Trophoblast cell (in vitro differentiated cells and primary cell): ENCODE results near the gene TMCC1.
"Not testable (repeated sequence)": the region's sequence is repeated elsewhere in the genome, so short reads cannot be mapped to it uniquely, and the experiment has no call there.

Source experiments
- DNase-seq, 2 donors: peaks; one replicate each; pipeline ENCODE4 v3.0.0-alpha.2; 2016
- H2AFZ ChIP-seq: 2 replicates; pipeline ENCODE4 v1.6.1; 2013; ENCODE audit warnings: low read length, moderate library complexity, mild to moderate bottlenecking; ENCODE audit not compliant: insufficient read depth, poor library complexity
- H2AK5ac ChIP-seq: 2 replicates; pipeline ENCODE4 v1.6.1; 2013; ENCODE audit warnings: mild to moderate bottlenecking, low read length
- H2BK120ac ChIP-seq: 2 replicates; pipeline ENCODE4 v1.6.1; 2013; ENCODE audit warnings: low read length, mild to moderate bottlenecking, moderate library complexity; ENCODE audit not compliant: insufficient read depth, poor library complexity
- H2BK12ac ChIP-seq: 2 replicates; pipeline ENCODE4 v1.6.1; 2013; ENCODE audit warnings: mild to moderate bottlenecking, low read length, moderate library complexity
- H2BK5ac ChIP-seq: 2 replicates; pipeline ENCODE4 v1.6.1; 2013; ENCODE audit warnings: low read length, low read depth, moderate library complexity, mild to moderate bottlenecking; ENCODE audit not compliant: poor library complexity
- H3K14ac ChIP-seq: 2 replicates; pipeline ENCODE4 v1.6.1; 2013; ENCODE audit warnings: mild to moderate bottlenecking, low read length
- H3K18ac ChIP-seq: 2 replicates; pipeline ENCODE4 v1.6.1; 2013; ENCODE audit warnings: mild to moderate bottlenecking, low read length
- H3K23ac ChIP-seq: 2 replicates; pipeline ENCODE4 v1.6.1; 2013; ENCODE audit warnings: low read length
- H3K27ac ChIP-seq: 2 replicates; pipeline ENCODE4 v1.5.1; 2013; ENCODE audit warnings: low read depth, mild to moderate bottlenecking, inconsistent platforms, low read length, moderate library complexity
- H3K27me3 ChIP-seq: 2 replicates; pipeline ENCODE4 v1.6.1; 2013; ENCODE audit warnings: inconsistent platforms, mild to moderate bottlenecking, low read length, moderate library complexity; ENCODE audit not compliant: insufficient read depth
- H3K36me3 ChIP-seq, 2 experiments: 1 replicate in 1 of 2; 2 replicates in 1 of 2; pipeline ENCODE4 v1.6.1; 2013; ENCODE audit warnings: low read length in 2 of 2, mild to moderate bottlenecking in 2 of 2, moderate library complexity in 1 of 2; ENCODE audit not compliant: insufficient read depth in 2 of 2, control insufficient read depth in 1 of 2
- H3K4ac ChIP-seq: 2 replicates; pipeline ENCODE4 v1.6.1; 2013; ENCODE audit warnings: low read depth, mild to moderate bottlenecking, low read length, moderate library complexity
- H3K4me1 ChIP-seq, 2 experiments: 1 replicate in 1 of 2; 2 replicates in 1 of 2; pipeline ENCODE4 v1.6.1; 2013; ENCODE audit warnings: low read length in 2 of 2, mild to moderate bottlenecking in 2 of 2, moderate library complexity in 1 of 2; ENCODE audit not compliant: insufficient read depth in 2 of 2, control insufficient read depth in 1 of 2
- H3K4me2 ChIP-seq: 2 replicates; pipeline ENCODE4 v1.6.1; 2013; ENCODE audit warnings: inconsistent platforms, mild to moderate bottlenecking, low read length, moderate library complexity
- H3K4me3 ChIP-seq: 2 replicates; pipeline ENCODE4 v1.5.1; 2013; ENCODE audit warnings: mild to moderate bottlenecking, low read depth, low read length, inconsistent platforms
- H3K79me1 ChIP-seq: one replicate; pipeline ENCODE4 v1.6.1; 2013; ENCODE audit warnings: low read length
- H3K79me2 ChIP-seq: 2 replicates; pipeline ENCODE4 v1.6.1; 2013; ENCODE audit warnings: low read length, mild to moderate bottlenecking; ENCODE audit not compliant: control insufficient read depth, insufficient read depth, poor library complexity
- H3K9ac ChIP-seq: 2 replicates; pipeline ENCODE4 v1.6.1; 2013; ENCODE audit warnings: mild to moderate bottlenecking, low read length
- H3K9me3 ChIP-seq: 2 replicates; pipeline ENCODE4 v1.6.1; 2013; ENCODE audit warnings: low read depth, mild to moderate bottlenecking, control low read depth, inconsistent platforms, low read length; ENCODE audit not compliant: insufficient read depth
- H4K12ac ChIP-seq: 2 replicates; pipeline ENCODE4 v1.6.1; 2013; ENCODE audit warnings: low read depth, mild to moderate bottlenecking, low read length, moderate library complexity
- H4K8ac ChIP-seq: 2 replicates; pipeline ENCODE4 v1.6.1; 2013; ENCODE audit warnings: low read depth, mild to moderate bottlenecking, low read length, moderate library complexity
- H4K91ac ChIP-seq: one replicate; pipeline ENCODE4 v1.6.1; 2013; ENCODE audit warnings: low read depth, mild to moderate bottlenecking, low read length, moderate library complexity
- WGBS: extraction: QIAGEN DNeasy Blood & Tissue Kit; methylation state at CpG from one replicate; pipeline ENCODE4 v1.1.7; 2013; ENCODE audit warnings: missing lambda C conversion rate; ENCODE audit not compliant: insufficient read length, insufficient coverage; ENCODE audit errors: extremely low coverage; 5-methylcytosine and 5-hydroxymethylcytosine counted together

Gene TMCC1

GRCh38 chr3:129697229-129697969, 196.1 kb downstream of the TMCC1 start:
- H2AK5ac ChIP-seq = no peak overlapping the region
- no peak overlapping the region for H3K14ac ChIP-seq
- H3K27ac ChIP-seq = no peak overlapping the region
- H3K36me3 ChIP-seq = peaks cover 6 to 7% of the 10 kb centered on the region in 2 experiments
- no CpG with 5 or more reads among the region's 6 CpGs for WGBS
- no peaks in the 10 kb centered on the region for H3K79me1 ChIP-seq
- no peaks in the 10 kb centered on the region for H3K79me2 ChIP-seq
- DNase-seq = no peak
- H3K18ac ChIP-seq = peak overlapping the region; percentile 71
- H3K4me2 ChIP-seq = no peak overlapping the region
- no peak overlapping the region for H2BK12ac ChIP-seq
- H3K9ac ChIP-seq = no peak overlapping the region
- H3K4me1 ChIP-seq = peaks cover 0 to 4% of the 10 kb centered on the region in 2 experiments
- no peak overlapping the region for H4K91ac ChIP-seq
- no peak overlapping the region for H3K23ac ChIP-seq
- H4K12ac ChIP-seq = no peak overlapping the region
- H3K27me3 ChIP-seq = no peaks in the 10 kb centered on the region
- no peak overlapping the region for H3K4ac ChIP-seq
- H2AFZ ChIP-seq = no peak overlapping the region
- H2BK120ac ChIP-seq = no peak overlapping the region
- H4K8ac ChIP-seq = no peak overlapping the region
- peaks cover 6% of the 10 kb centered on the region for H3K9me3 ChIP-seq
- no peak overlapping the region for H3K4me3 ChIP-seq
- no peak overlapping the region for H2BK5ac ChIP-seq

DNA sequence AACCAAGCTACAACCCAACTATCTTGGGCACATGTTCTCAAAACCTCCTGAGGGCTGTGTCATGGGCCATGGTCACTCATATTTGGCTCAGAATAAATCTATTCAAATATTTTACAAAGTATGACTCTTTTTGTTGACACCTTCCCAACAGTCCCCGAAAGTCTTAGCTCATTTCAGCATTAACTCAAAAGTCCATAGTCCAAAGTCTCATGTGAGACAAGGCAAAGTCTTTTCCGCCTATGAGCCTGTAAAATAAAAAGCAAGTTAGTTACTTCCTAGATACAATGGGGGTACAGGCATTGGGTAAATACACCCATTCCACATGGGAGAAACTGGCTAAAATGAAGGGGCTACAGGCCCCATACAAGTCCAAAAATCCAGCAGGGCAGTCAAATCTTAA, 197.1 kb downstream of the TMCC1 start:
- not testable (repeated sequence) for H2BK120ac ChIP-seq, H2AK5ac ChIP-seq, H3K4me1 ChIP-seq, H3K18ac ChIP-seq, H3K4me2 ChIP-seq, H3K27me3 ChIP-seq, H3K36me3 ChIP-seq, H3K14ac ChIP-seq, H3K79me1 ChIP-seq, DNase-seq, H4K91ac ChIP-seq, H3K23ac ChIP-seq, H2AFZ ChIP-seq, H2BK12ac ChIP-seq, H4K12ac ChIP-seq, H3K9ac ChIP-seq, H3K79me2 ChIP-seq, H2BK5ac ChIP-seq, H3K27ac ChIP-seq, H4K8ac ChIP-seq, H3K4ac ChIP-seq, H3K9me3 ChIP-seq, H3K4me3 ChIP-seq
- no CpG with 5 or more reads among the region's 2 CpGs for WGBS

DNA sequence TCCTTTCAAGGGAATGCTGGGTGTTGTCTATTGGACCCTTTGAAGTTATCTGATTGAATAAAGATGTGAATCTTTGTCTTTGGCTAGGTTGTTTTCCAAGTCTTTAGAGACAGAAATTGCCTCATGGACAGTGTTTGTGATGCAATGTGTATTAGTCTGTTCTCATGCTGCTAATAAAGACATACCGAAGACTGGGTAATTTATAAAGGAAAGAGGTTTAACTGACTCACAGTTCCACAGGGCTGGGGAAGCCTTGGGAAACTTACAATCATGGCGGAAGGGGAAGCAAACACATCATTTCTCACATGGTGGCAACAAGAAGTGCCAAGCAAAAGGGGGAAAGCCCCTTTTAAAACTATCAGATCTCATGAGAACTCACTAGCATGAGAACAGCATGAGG, 198.3 kb downstream of the TMCC1 start:
- Histone ChIP-seq H2BK120ac (no peak overlapping the region), H3K9ac (no peak overlapping the region), H3K9me3 (peaks cover 6% of the 10 kb centered on the region), H3K14ac (no peak overlapping the region), H3K79me1 (no peaks in the 10 kb centered on the region), H3K4me2 (no peak overlapping the region), H3K4me1 (peaks cover 0 to 4% of the 10 kb centered on the region in 2 experiments), H2AFZ (no peak overlapping the region), H4K8ac (no peak overlapping the region), H3K27me3 (no peaks in the 10 kb centered on the region), H3K4ac (no peak overlapping the region), H3K18ac (no peak overlapping the region), H2BK12ac (no peak overlapping the region), H3K79me2 (no peaks in the 10 kb centered on the region), H3K23ac (no peak overlapping the region), H4K91ac (no peak overlapping the region), H2BK5ac (no peak overlapping the region), H3K4me3 (no peak overlapping the region), H3K36me3 (peaks cover 6 to 7% of the 10 kb centered on the region in 2 experiments), H3K27ac (no peak overlapping the region), H4K12ac (no peak overlapping the region), H2AK5ac (no peak overlapping the region)
- DNase-seq = peak; percentile 73 to 95
- WGBS = no CpG with 5 or more reads among the region's 2 CpGs

- peak; percentile 97 to 98 for DNase-seq
- no peak overlapping the region for H4K8ac ChIP-seq
- H3K27me3 ChIP-seq = no peaks in the 10 kb centered on the region
- no peak overlapping the region for H2AK5ac ChIP-seq
- no peak overlapping the region for H2BK5ac ChIP-seq
- peak overlapping the region; percentile 89 for H3K23ac ChIP-seq
- H3K18ac ChIP-seq = no peak overlapping the region
- peaks cover 6 to 7% of the 10 kb centered on the region in 2 experiments for H3K36me3 ChIP-seq
- peaks cover 0 to 4% of the 10 kb centered on the region in 2 experiments for H3K4me1 ChIP-seq
- H4K91ac ChIP-seq = no peak overlapping the region
- no peaks in the 10 kb centered on the region for H3K79me1 ChIP-seq
- H3K27ac ChIP-seq = peak overlapping the region; percentile 82
- no peak overlapping the region for H3K4ac ChIP-seq
- no peaks in the 10 kb centered on the region for H3K79me2 ChIP-seq
- peaks cover 6% of the 10 kb centered on the region for H3K9me3 ChIP-seq
- H3K4me3 ChIP-seq = no peak overlapping the region
- H2AFZ ChIP-seq = no peak overlapping the region
- H3K9ac ChIP-seq = no peak overlapping the region
- WGBS = no CpG with 5 or more reads among the region's 5 CpGs
- no peak overlapping the region for H2BK12ac ChIP-seq
- no peak overlapping the region for H4K12ac ChIP-seq
- no peak overlapping the region for H3K14ac ChIP-seq
- H3K4me2 ChIP-seq = peak overlapping the region; percentile 30
- H2BK120ac ChIP-seq = no peak overlapping the region
Measured at GRCh38 chr3:129694228-129694627, 199.3 kb downstream of the TMCC1 start.
